GM12878 (cell line): ENCODE measurements around the gene ASIC4. TPM values are rescaled to one million over a fixed set of nuclear protein-coding genes. Genes with fewer than 3 reads are reported as not detected.

ENCODE experiments used
- ATAC-seq: fragments of 200-7000 bp; cut with Tn5 transposase; 3 replicates; pipeline ENCODE4 v1.9.1; 2020; ENCODE audit warnings: mild to moderate bottlenecking, moderate library complexity
- BruUV-seq: library from RNA; stranded (reverse); fragments of 400-500 nt; replicated peaks from 2 replicates; lab custom pipeline; 2021; lab: Mats Ljungman, UMichigan
- CTCF ChIA-PET: fragments of 300-600 bp; sonication (Branson Sonifier 250); formaldehyde crosslinking; extraction: SDS; loops from one replicate; lab custom pipeline; 2021; ENCODE audit warnings: inconsistent platforms; lab: Yijun Ruan, JAX
- POLR2A ChIA-PET: fragments of 350-600 bp; formaldehyde crosslinking; extraction: SDS; loops from one replicate; lab custom pipeline; 2021; ENCODE audit warnings: inconsistent platforms; lab: Charles Lee
- RAD21 ChIA-PET: fragments of 300-600 bp; sonication (Branson Sonifier 250); formaldehyde crosslinking; loops from one replicate; lab custom pipeline; 2023; ENCODE audit warnings: antibody characterized with exemption; ENCODE audit not compliant: unreplicated experiment; lab: Charles Lee
- SMC1A ChIA-PET: fragments of 300-600 bp; sonication (Branson Sonifier 250); formaldehyde crosslinking; loops from one replicate; lab custom pipeline; 2023; ENCODE audit not compliant: unreplicated experiment, uncharacterized antibody; lab: Charles Lee
- DNase-seq: peaks from one replicate; pipeline ENCODE4 v3.0.0-alpha.2; 2011; ENCODE audit warnings: low read depth, low spot score
- FAIRE-seq: peaks from 3 replicates; lab custom pipeline; 2011; peaks lifted over from hg19 to GRCh38; lab: Jason Lieb, UNC
- H2AFZ ChIP-seq: 2 replicates; pipeline ENCODE4 v1.6.0; 2011; ENCODE audit warnings: low read depth, low read length, control low read depth; ENCODE audit not compliant: control insufficient read depth
- H3K27ac ChIP-seq: 2 replicates; pipeline ENCODE4 v1.5.1; 2011; ENCODE audit warnings: control low read depth; ENCODE audit not compliant: control insufficient read depth, insufficient read depth
- H3K27me3 ChIP-seq, 2 experiments: replicated peaks in 1 of 2; 2 replicates each; pipeline versions ENCODE4 v1.6.0 to v1.6.1; 2011; ENCODE audit warnings: low read length in 1 of 2; ENCODE audit not compliant: control insufficient read depth in 2 of 2, insufficient read depth in 2 of 2
- H3K36me3 ChIP-seq, 2 experiments: 2 replicates each; pipeline ENCODE4 v1.5.1; 2011; ENCODE audit warnings: low read length in 1 of 2; ENCODE audit not compliant: control insufficient read depth in 2 of 2, insufficient read depth in 2 of 2
- H3K4me1 ChIP-seq: 2 replicates; pipeline ENCODE4 v1.6.1; 2011; ENCODE audit warnings: mild to moderate bottlenecking, low read length, moderate library complexity, mixed read lengths; ENCODE audit not compliant: control insufficient read depth, insufficient read depth
- H3K4me2 ChIP-seq: 2 replicates; pipeline ENCODE4 v1.6.0; 2011; ENCODE audit warnings: control low read depth; ENCODE audit not compliant: control insufficient read depth, insufficient read depth
- H3K4me3 ChIP-seq: fragments of 200-600 bp; sonication (generic); 2 replicates; pipeline ENCODE4 v1.5.1; 2016
- H3K79me2 ChIP-seq: 2 replicates; pipeline ENCODE4 v1.6.0; 2011; ENCODE audit warnings: low read length; ENCODE audit not compliant: control insufficient read depth, insufficient read depth
- H3K9ac ChIP-seq: 2 replicates; pipeline ENCODE4 v1.8.0; 2011; ENCODE audit warnings: low read length, control low read depth, mixed read lengths; ENCODE audit not compliant: control insufficient read depth, insufficient read depth
- H3K9me3 ChIP-seq: replicated peaks from 3 replicates; pipeline ENCODE4 v1.5.1; 2011; ENCODE audit warnings: mild to moderate bottlenecking, low read length; ENCODE audit not compliant: control insufficient read depth, insufficient read depth
- H4K20me1 ChIP-seq: 2 replicates; pipeline ENCODE4 v1.6.0; 2011; ENCODE audit not compliant: control insufficient read depth, insufficient read depth
- EP300 ChIP-seq, 2 experiments: fragments of 150-350 bp in 1 of 2; IDR thresholded peaks; 2 replicates each; pipeline ENCODE4 v1.6.1; 2011 to 2012; ENCODE audit warnings: low read depth in 2 of 2, low read length in 2 of 2, borderline replicate concordance in 1 of 2, improper control_type of control experiment in 1 of 2, inconsistent platforms in 1 of 2; ENCODE audit not compliant: control insufficient read depth in 1 of 2
- IKZF1 ChIP-seq: fragments of 450-650 bp; conservative IDR thresholded peaks from 2 replicates; pipeline ENCODE4 v1.6.1; 2017; ENCODE audit warnings: antibody characterized with exemption, mild to moderate bottlenecking
- NFYB ChIP-seq: IDR thresholded peaks from 2 replicates; pipeline ENCODE4 v1.6.1; 2011; ENCODE audit warnings: low read depth, mild to moderate bottlenecking, low read length, improper control_type of control experiment, moderate library complexity; ENCODE audit not compliant: insufficient read depth
- STAT3 ChIP-seq: IDR thresholded peaks from 2 replicates; pipeline ENCODE4 v1.6.1; 2011; ENCODE audit warnings: low read depth, low read length, improper control_type of control experiment
- WGBS: methylation state at CpG from one replicate; pipeline ENCODE4 v1.1.6; 2016; ENCODE audit warnings: low lambda C conversion rate; ENCODE audit not compliant: insufficient replicate concordance, insufficient coverage; ENCODE audit errors: missing lambda C conversion rate; 5-methylcytosine and 5-hydroxymethylcytosine counted together
- in situ Hi-C: fragments of 300-500 bp; cut with MboI; formaldehyde crosslinking; loops from 9 replicates; pipeline ENCODE4 v1.14.3; 2018; ENCODE audit warnings: mixed read lengths
- intact Hi-C: fragments of 100-400 bp; cut with micrococcal nuclease; formaldehyde crosslinking; loops from one replicate; pipeline ENCODE4 v1.14.2; 2022; ENCODE audit not compliant: unreplicated experiment
- polyA plus RNA-seq, 11 experiments: library from polyadenylated mRNA; depleted of rRNA in 4 of 11; unstranded in 6 of 11; stranded (reverse) in 5 of 11; fragments of >200 nt; fragmentation: Nextera tagmentation in 4 of 11; fragmentation: Illumina TruSeq in 1 of 11; extraction: Ambion mirVana in 4 of 11; extraction: Trizol in 1 of 11; gene quantifications; 1 replicate in 1 of 11; 2 replicates in 10 of 11; pipeline versions ENCODE4 v1.2.1 to v1.2.3, GENCODE V29; 2011 to 2016; ENCODE audit warnings: inconsistent platforms in 2 of 11, missing spikeins in 2 of 11, low read depth in 1 of 11
- total RNA-seq, 4 experiments: library from RNA; depleted of rRNA in 3 of 4; stranded (reverse); fragments of >200 nt in 3 of 4; fragmentation: Illumina TruSeq in 1 of 4; extraction: Trizol in 1 of 4; gene quantifications; 2 replicates each; pipeline versions ENCODE4 v1.2.1 to v1.2.3, GENCODE V29; 2013 to 2021
- TF ChIP-seq, protein P1 (sequence below): IDR thresholded peaks from 2 replicates; pipeline ENCODE4 v1.6.1; 2012; ENCODE audit warnings: low read depth, low read length, improper control_type of control experiment

ASIC4 gene
- total and polyA plus RNA-seq, 10 of the 15 experiments (the other 5 are each of a cell fraction or from before 2014, with no cell fraction given), result 0.01 TPM; not detected in 9

DNA sequence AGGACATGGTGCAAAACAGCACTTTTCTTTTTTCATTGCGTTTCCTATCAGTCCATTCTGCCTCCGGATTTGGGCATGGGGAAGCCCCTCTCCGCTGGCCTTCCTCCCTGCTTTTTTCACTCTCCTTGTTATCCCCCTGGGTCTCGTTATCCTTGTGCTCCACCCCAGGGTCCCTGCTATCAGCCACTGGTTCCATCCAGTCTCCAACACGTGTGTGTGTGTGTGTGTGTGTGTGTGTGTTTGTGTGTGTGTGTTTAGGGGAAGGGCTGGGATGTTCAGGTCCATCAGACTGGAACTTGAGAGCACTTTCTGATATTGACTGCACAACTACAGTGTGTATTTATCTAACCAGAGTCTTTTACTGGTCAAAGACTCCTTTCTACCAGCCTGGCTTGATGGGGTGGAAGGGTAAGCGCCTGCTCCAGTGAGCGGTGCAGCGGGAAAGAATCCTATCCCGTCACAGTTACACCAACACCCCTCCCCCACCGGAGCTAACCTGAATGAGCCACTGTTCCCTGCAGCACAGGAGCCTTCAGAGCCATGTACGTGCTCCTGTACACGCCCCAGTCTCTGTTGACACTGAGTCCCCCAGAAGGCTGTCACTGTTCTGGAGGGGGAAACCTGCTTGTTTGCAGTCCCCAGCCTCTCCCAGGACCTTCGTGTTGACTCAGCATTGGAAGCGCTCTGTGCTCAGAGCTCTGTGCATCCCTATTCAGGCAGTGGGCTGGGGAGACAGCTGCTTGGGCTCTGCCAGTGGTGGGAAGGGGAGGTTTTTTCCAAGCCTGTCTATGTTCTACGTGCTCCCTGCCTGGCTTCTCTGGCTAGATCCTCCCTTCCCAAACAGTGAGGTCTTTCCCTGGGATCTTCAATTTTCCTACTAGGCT is 62.5 kb downstream of the ASIC4 start:
- no peak overlapping the region for H3K4me2 ChIP-seq
- ChIA-PET POLR2A (no interaction called here), CTCF (no interaction called here), RAD21 (no interaction called here), SMC1A (interaction anchor here (1.1 kb wide), 1 partner anchor 20 kb away, joined by 3 read pairs; the partner anchor contains the start of gene STK11IP)
- WGBS, result 18% methylated on average over 15 of the region's 15 CpGs
- H3K4me1 ChIP-seq, result no peaks in the 10 kb centered on the region
- no peak for ATAC-seq
- no peaks in the 10 kb centered on the region for H3K79me2 ChIP-seq
- no peaks in the 10 kb centered on the region for H3K9me3 ChIP-seq
- H4K20me1 ChIP-seq, result no peaks in the 10 kb centered on the region
- BruUV-seq, result no TSS peak
- H2AFZ ChIP-seq, result no peak overlapping the region
- TF ChIP-seq EP300 (IDR thresholded peaks at IDR 0.05; ENCODE audit: borderline replicate concordance in 1 of 2, control insufficient read depth in 1 of 2, low read depth in 2 of 2, low read length in 2 of 2), result no peak
- TF ChIP-seq NFYB, result no peak
- TF ChIP-seq, protein P1, sequence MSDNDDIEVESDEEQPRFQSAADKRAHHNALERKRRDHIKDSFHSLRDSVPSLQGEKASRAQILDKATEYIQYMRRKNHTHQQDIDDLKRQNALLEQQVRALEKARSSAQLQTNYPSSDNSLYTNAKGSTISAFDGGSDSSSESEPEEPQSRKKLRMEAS, result no peak
- TF ChIP-seq IKZF1, result no peak
- TF ChIP-seq STAT3, result no peak
- no peak for FAIRE-seq
- H3K9ac ChIP-seq, result no peak overlapping the region
- H3K27ac ChIP-seq, result no peak overlapping the region
- intact Hi-C loops (no loop called here), in situ Hi-C loops (no loop called here)
- H3K4me3 ChIP-seq, result no peak overlapping the region
- no peaks in the 10 kb centered on the region for H3K36me3 ChIP-seq
- peaks cover 2 to 3% of the 10 kb centered on the region in 2 experiments; a peak in 3 of 4 replicates for H3K27me3 ChIP-seq
- no peak for DNase-seq
